ENCODE results near the gene MED6. TPM values are rescaled to one million over a fixed set of nuclear protein-coding genes. Genes with fewer than 3 reads are reported as not detected.
A peak's percentile ranks its signal among the peaks of the same experiment; 100 is the strongest.

MED6 gene, protein sequence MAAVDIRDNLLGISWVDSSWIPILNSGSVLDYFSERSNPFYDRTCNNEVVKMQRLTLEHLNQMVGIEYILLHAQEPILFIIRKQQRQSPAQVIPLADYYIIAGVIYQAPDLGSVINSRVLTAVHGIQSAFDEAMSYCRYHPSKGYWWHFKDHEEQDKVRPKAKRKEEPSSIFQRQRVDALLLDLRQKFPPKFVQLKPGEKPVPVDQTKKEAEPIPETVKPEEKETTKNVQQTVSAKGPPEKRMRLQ
- 21.7 and 25.1 TPM in 2 replicates for total RNA-seq (2014; rRNA removed; shearing (Covaris generic))

DNA sequence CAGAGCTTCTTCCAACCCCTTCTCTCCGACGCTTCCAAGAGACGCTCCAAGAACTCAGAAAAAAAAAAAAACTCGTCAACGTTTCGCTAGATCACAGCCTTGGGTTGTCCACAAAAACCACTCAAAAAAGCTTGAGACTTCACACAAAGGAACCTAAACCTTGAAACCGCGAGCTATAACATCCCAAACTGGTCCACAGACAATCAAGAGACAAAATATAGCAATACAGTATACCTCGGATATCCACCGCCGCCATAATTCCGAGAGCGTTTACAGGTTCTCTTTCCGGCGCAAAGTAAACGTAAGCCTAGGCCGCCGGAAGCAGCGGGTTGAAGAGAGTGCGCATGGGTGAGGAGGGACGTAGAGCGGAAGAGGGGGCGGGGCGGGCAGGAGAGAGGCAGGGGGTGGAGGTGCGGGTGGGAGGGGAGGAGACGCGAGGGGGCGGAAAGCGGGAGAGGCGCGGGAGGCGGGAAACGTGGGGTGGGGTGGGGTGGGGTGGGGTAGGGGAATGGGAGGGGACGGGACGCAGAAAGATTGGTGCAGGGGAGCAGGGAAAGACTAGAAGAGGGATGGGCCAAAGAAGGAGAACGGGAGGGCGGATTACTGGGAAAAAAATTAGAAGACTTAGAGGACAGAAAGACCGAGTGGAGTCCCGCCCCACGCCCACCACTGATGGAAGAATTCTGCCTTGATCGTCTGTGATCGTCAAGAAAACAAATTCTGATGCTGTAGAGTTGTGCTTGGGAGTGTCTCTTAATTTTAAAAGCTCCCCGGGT is at the start of gene MED6:
TSS of gene MED6 (minus strand) at position 274 of the 776 bp plus-strand sequence. CDS start at position 256, 18 bp downstream.
- peak; percentile 78 for DNase-seq (ENCODE audit: low spot score)

DNA sequence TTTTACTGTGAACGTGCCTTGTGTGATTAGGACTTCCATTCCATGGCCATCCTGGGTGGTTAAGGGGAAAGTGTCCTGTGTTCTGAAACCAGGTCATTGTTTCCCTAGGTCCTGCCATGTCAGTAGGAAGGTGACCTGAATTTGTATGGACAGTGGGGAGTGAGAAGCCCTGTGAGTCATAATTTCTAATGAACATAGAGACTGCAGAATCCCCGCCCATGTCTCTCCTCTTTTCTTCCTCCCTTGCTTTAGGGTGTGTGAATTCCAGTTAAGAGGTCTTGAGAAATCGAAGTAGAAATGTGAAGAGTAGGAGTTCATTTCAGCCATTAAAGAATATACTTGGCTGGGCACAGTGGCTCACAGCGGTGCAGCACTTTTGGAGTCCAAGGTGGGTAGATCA is 49.3 kb upstream of the MED6 start:
- no peak for DNase-seq (ENCODE audit: low spot score)

DNA sequence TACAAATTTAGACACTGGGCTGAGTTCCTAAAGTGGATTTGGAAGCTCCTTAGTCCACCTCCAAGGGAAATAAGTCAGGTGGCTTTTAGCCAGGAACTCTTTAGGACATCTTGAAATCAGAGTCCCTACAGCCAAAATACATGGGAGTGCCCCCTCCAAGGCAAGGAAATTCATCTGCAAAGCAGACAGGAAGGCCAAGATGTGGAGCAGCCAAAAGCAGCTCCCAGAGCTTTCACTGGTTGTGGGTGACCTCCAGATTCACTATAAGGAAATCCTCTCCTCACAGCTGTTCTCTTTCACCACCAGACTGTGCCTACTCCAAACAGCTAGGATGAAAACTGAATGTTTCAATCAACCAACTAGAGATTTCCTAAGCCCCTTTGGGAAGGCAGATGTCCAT is 47.9 kb upstream of the MED6 start:
- DNase-seq (ENCODE audit: low spot score), result no peak

DNA sequence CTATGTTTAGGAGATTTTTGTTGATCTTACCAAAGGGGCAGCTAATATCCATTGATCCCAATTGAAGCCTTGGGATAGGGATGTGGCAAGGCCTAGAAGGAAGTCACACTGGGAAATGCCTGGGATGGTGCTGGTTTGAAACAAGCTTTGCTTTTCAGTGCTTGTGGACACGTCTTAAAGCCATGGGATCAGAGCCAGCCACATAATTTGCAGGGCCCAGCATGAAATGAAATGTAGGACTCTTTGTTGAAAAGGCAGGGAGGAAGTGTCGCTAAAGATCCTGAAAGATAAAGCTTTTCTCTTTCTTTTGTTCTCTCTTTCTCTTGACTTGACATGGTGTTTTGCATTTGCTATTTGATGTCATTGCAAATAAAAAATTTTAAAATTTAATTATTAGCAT is 46.2 kb upstream of the MED6 start:
- no peak for DNase-seq (ENCODE audit: low spot score)

DNA sequence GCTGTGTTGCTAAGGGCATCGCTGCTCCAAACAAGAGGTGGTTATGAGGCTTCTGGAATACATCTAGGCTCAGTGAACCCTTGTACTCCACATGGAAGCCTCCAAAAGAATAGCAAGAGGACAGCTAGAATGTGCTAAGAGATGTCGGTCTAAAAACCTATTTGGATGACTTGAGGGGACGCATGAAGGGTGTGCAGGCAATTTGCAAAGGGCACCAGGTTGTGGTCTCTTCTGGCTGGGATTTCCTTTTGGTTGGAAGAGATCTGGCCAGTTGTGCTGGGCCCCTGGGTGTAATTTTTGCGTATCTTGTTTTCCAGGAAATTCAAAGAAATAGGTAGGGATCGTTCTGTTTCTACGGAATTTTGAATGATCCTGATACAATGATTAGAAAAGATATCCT is 45.4 kb upstream of the MED6 start:
- DNase-seq (ENCODE audit: low spot score), result no peak

DNA sequence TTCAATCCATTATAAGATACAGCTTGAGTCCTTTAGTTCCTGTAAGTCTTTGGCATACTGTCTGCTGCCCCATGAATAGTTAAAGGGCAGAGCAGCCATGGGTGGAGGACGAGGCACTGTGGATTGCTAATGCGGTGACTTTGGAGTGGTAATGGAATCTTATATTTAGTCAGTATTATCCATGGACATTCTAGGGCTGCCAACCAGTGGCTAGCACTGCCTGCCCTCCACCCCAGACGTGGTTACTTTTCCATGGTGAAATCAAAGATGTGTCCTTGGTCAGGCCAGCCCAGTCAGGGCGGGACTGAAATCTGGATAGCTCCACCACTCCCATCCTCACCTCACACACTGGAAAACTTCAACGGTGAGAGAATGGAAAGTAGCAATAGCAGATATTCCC is 43.5 kb upstream of the MED6 start:
- DNase-seq (ENCODE audit: low spot score), result no peak

DNA sequence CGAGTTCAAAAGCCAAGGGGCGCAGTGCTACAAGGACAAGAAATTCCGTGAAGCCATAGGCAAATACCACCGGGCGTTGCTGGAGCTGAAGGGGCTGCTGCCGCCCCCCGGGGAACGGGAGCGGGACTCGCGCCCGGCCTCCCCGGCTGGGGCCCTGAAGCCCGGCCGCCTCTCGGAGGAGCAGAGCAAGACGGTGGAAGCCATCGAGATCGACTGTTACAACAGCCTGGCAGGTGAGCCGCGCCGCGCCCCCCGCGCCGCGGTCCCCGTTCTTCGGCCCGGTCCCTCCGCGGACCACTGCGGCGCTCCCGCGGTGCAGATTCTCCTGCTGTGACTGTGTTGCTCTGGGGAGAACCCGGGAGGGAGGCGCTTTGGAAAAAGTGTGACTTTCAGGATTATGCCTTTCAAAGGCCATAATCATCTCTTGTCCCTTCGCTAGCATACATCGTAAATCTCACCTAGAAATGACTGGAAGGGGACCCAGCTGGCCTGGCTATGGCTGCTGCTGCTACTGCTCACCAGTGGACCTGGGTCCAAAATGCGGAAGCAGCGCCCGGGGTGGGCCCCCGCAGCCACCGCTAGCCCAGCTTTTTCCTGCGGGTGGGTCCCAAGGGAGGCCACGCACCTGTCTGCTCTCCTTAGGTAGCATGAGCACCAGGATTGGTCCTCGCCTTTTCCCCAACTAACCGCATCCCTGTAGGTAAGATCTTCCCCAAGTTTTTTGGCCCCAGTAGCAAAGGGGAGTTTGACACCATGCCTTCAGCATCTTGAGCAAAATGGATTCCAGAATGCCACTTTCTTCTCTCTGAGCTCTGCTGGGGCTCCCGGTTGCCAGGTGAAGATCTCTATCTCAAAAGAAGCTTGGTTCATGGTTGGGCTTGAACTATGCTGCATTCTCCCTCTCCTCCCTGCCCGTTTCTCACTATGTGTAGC is 42.1 kb upstream of the MED6 start:
- DNase-seq (ENCODE audit: low spot score), result no peak

DNA sequence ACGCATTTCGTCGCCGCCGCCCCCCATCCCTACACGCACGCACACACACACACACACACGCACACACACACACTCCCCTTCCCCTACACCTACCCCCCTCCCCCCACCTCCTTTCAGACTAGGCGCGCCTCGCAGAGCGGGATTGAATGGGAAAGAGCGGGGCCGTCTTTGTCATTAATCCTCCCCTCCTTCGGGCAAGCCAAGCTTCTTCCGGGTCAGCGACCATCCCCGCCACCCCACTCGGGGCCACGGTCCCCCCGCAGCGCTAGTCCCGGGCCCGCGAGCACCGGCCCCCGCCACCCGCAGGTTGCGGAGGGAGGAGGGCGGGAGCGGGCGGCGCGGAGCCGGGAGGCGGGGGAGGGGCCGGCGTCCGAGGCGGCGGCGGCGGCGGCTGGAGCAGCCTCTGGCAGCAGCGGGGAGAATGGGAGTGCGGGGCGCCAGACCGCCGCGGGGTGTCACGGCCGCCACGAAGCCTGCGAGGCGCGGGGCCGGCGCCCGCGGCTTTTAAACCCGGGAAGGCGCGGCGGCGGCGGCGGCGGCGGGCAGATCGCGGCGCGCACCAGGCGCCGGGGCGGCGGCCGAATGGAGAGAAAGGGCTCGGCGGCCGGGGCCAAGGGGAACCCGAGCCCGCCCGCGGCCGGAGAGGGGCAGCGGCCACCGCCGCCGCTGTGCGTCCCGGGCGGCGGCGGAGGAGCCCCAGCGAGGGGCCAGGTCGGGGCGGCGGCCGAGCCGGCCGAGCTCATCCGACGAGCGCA is 41.3 kb upstream of the MED6 start, which contains the start of gene TTC9:
TSS of gene TTC9 (plus strand) at position 369 of the 755 bp plus-strand sequence. CDS start at position 583, 214 bp downstream.
- DNase-seq (ENCODE audit: low spot score), result no peak

DNA sequence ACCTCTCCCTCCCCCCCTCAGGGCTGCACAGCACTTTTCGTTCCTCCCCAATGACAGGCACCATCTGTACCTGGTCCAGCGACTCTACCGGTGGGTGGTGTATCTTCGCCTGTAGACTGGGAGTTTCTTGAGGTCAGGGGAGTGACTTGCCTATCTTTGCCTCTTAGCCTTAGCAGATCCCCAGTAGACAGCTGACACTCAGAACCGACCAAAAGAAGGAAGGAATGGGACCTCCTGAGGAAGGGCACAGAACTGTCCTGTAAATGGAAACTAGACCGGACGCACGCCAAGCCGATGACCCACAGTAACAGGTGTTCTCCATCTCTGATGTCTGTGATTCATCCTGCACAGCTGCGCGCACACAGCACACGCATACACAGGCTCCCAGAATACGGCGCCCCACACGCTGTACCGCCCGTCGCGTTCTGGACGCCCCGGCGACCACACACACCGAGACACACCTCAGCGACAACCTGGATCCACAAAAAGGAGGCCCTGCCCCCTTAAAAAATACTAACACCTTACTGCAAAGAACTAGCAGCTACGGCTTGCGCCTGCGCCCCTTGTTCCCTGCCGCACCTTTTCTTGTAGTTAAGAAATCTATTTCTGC is 40.6 kb upstream of the MED6 start:
- DNase-seq (ENCODE audit: low spot score), result peak; percentile 28

DNA sequence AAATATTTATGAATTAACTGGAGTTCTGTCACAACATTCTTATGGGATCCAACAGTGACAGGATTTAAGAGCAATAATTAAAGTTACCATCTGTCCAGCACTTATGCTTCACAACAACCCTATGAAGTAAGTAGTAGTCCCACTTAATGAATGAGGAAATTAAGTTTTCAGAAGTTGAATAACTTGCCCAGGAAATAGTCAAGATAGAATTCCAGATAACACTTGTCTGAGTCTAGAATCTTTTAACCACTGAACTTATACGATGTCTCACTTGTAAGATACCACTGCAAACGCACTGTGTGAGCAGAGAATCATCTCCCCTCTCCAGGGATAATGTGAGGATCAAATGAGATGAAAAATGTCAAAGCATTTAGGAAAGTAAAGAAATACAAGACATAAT is 38.0 kb upstream of the MED6 start:
- no peak for DNase-seq (ENCODE audit: low spot score)

DNA sequence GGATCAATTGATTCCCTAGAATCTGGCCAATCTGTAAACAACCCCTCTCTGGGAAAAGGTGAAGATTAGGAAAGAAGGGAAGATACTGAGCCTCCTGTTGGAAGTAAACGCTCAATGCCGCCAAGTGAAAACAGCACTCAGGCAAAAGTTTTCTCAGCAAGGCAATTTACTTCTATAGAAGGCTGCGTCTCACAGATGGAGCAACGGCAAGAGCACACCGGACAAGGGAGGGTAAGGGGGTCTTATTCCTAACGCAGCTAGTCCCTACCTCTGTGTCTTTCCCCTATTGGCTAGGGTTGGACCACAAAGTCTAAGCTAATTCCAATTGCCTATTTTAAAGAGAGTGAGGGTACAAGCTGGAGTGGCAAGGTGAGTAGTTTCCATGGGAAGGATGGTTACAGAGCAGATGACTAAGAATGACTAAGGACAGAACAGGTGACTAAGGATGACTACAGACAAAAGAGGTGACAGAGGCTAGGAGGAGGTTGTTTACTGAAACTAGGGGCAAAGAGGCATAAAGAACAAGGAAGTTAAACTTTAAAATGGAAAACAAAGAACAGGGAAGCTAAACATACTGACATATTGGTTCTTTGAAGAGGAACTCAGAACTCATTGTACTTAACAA is 35.6 kb upstream of the MED6 start:
- no peak for DNase-seq (ENCODE audit: low spot score)

DNA sequence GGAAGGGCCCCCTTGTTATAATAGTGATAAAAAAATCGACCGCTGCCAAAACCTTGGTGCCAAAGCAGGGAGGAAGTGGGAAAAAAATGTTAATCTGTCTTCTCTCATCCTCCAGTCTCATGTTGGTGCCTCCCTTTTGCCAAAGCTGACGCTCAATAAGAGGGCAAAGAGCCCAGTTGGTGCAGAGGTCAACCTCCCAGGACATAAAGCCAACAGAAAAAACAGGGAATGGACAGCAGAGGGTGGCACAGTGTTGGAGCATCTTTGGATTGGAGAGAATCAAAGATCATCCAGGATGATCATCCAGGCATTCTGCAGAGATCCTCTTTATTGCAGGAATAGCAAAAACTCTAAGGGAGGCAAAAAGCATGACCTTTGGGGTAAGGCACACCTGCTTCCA is 31.5 kb upstream of the MED6 start:
- no peak for DNase-seq (ENCODE audit: low spot score)

DNA sequence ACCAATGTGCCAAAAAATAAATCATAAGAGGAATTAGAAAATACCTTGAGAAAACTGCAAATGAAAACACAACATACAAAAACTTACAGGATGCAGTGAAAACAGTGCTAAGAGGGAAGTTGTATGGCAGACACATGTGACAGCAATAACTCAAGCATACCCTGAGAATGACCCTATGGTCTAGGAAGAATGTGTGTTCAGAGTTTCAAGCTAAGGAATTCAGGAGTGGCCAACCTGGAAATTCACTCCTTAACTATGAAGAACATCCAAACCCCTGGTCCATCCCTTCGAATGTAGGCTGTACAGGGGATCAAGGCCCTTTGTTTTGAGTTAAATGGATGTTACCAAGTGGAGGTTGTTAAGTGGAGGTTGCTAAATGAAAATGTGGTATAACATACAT is 24.5 kb upstream of the MED6 start:
- DNase-seq (ENCODE audit: low spot score), result no peak

DNA sequence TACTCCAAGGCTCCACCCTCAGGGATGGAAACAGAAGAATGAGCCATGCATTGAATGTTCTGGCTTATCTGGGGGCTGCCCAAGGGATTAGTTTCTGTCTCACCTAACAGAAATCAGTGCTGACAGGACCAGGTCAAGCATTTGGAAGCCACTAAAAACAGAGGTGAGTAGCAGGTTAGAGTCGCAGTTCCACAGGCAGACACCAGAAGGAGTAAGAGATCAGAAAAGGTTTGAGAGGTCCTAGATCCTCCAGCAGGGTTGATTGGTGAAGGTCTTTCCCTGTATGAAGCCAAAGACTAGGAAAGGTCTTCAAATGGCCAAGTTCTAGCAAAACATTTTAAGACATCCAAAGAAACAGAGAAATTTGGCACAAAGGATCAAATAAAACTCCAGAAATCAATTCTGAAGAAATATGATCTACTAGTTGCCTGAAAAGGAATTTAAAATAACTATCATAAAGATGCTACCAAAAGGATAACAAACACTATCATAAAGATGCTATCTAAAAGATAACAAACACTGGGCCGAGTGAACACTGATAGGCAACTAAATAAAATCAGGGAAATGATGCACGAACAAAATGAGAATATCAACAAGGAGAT is 21.8 kb upstream of the MED6 start:
- peak; percentile 38 for DNase-seq (ENCODE audit: low spot score)

DNA sequence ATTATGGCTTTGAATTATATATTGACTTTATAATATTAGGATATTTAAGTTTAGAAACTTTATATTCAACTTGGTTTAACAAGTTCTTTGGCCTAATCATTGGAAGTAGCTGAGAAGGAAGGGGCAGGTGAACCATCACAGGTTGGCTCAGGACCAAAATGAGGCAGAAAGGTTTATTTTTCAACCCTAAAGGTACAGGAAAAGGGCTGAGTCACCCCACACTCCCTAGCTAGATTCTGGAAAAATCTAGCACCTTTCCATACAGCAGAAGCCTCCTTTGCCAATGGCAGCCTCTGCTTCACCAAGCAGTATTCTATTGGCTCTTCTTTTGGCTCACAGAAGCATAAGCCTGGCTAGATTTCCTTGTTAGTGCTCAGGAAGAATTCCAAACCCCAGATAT is 19.3 kb upstream of the MED6 start:
- DNase-seq (ENCODE audit: low spot score), result no peak

DNA sequence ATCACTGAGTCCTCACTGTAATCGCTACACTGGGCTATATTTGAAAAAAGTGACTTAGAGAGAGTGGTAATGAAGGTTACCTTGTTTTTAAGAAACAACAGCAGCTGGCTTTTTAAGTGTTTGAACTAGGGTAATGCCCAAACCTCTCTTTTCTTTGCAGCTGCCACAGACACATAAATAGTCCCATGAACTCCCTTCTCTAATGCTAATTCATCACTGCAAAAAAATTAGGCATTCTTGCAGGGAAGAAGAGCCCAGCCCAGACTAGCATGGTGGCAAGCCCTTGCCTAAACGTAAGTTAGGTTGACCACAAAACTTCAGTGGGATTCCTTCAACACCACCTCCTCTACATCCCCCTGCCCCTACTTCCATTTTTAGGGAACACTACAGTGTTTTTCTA is 17.9 kb upstream of the MED6 start:
- no peak for DNase-seq (ENCODE audit: low spot score)

DNA sequence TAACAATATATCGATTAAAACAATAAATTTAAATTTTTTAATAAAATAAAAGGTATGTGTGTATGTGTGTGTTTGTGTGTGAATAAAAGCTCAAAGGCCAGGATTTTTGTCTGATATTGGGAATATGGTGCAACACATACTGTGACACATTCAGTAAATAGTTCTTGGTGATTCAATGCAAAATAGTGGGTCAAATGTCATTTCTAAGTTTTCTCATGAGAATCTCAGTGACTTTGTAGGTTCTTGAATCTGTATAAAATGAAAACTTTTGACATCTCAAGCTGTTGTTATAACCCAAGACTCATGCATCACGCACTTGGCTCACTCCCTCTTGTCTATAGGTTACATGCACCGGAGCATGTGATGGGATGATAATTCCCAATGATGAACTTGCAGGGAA is 16.2 kb upstream of the MED6 start:
- DNase-seq (ENCODE audit: low spot score), result no peak

DNA sequence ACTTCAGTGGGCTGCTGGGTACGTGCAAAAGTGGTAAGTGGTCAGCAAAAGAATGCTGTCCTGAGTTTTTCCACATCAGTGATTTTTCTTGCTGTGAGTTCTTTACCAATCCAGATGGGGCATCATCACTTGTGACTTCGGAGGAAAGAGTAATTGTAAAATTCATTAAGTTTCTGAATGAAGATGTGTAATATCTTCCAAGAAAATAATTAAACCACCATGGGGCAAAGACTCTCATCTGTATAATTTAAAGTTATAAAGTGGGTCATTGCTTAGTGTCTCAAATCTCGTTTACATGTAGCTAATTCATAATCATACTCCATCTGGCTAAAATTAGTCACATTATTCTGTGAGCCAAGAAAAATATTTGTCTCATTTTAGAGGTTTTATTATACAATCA is 10.8 kb upstream of the MED6 start:
- DNase-seq (ENCODE audit: low spot score), result no peak

DNA sequence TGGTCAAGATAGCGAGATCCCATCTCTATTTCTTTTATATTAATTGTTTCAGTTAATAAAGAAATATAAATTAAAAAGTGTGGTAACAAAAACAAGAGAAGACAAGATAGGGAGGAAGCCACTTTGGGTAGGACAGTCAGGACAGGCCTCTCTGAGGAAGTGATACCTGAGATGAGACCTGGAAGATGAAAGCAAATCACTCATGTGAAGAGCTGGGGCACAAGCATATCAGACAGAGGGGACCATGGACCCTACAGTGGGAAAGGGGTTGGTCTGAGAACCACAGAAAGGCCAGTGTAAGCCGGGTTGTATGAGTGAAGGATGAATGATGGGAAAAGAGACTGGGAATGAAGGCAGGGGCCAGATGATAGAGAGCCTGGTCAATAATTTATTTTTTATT is 1.8 kb upstream of the MED6 start:
- DNase-seq (ENCODE audit: low spot score), result no peak

DNA sequence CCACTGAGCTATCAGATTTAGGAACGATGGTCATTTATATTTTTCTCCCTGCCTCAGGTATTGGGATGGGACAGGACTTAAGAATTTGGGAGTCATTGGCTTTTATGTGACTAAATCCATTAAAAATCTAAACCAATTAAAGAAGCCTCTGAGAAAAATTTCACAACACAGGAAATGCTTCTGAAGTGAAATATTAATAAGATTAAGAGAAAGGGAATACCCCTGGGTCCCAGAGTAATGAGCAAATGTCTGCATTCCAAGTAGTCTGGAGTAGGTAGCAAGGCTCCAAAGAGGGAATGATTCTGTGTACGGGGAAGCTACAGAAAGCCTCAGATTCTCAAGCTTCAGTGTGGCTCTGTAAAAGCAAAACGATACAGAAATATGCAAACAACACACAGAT is 707 bp upstream of the MED6 start:
- peak; percentile 17 for DNase-seq (ENCODE audit: low spot score)
